Measurements from ENCODE around the gene MAN2B2.
"Not testable (repeated sequence)": the region's sequence is repeated elsewhere in the genome, so short reads cannot be mapped to it uniquely, and the experiment has no call there.

MAN2B2 gene

GRCh38 chr4:6668391-6668790 is 93.4 kb downstream of the MAN2B2 start:
- DNase-seq (ENCODE audit: low read depth, low spot score) = peak; percentile 16
- POLR2A ChIA-PET = interaction anchor here (0.7 to 1.1 kb wide), 2 partner anchors 28 to 219 kb away, joined by 3 to 4 read pairs; partner anchors contain the start of gene MRFAP1
- CTCF ChIA-PET = interaction anchor here (0.7 kb wide), 1 partner anchor 25 kb away, joined by 3 read pairs; no protein-coding TSS in a partner anchor
- no peak overlapping the region for H3K4me3 ChIP-seq (ENCODE audit: low read depth, low read length)
- TF ChIP-seq CTCF (IDR thresholded peaks at IDR 0.05; ENCODE audit: insufficient read depth, low read length, missing control alignments) = no peak

GRCh38 chr4:6671648-6672047 is 96.7 kb downstream of the MAN2B2 start:
- POLR2A ChIA-PET = interaction anchor here (0.7 kb wide), 1 partner anchor 44 kb away, joined by 3 read pairs; the partner anchor contains the start of gene BLOC1S4
- DNase-seq (ENCODE audit: low read depth, low spot score) = no peak
- CTCF ChIA-PET = interaction anchor here (1.5 kb wide), 1 partner anchor 13 kb away, joined by 6 read pairs; no protein-coding TSS in a partner anchor
- TF ChIP-seq CTCF (IDR thresholded peaks at IDR 0.05; ENCODE audit: insufficient read depth, low read length, missing control alignments) = no peak
- no peak overlapping the region for H3K4me3 ChIP-seq (ENCODE audit: low read depth, low read length)

GRCh38 chr4:6672131-6672530 is 97.1 kb downstream of the MAN2B2 start:
- no peak for TF ChIP-seq CTCF (IDR thresholded peaks at IDR 0.05; ENCODE audit: insufficient read depth, low read length, missing control alignments)
- DNase-seq (ENCODE audit: low read depth, low spot score) = no peak
- CTCF ChIA-PET = interaction anchor here (1.5 kb wide), 1 partner anchor 14 kb away, joined by 6 read pairs; no protein-coding TSS in a partner anchor
- H3K4me3 ChIP-seq (ENCODE audit: low read depth, low read length) = no peak overlapping the region
- POLR2A ChIA-PET = interaction anchor here (0.7 kb wide), 1 partner anchor 44 kb away, joined by 3 read pairs; the partner anchor contains the start of gene BLOC1S4

DNA sequence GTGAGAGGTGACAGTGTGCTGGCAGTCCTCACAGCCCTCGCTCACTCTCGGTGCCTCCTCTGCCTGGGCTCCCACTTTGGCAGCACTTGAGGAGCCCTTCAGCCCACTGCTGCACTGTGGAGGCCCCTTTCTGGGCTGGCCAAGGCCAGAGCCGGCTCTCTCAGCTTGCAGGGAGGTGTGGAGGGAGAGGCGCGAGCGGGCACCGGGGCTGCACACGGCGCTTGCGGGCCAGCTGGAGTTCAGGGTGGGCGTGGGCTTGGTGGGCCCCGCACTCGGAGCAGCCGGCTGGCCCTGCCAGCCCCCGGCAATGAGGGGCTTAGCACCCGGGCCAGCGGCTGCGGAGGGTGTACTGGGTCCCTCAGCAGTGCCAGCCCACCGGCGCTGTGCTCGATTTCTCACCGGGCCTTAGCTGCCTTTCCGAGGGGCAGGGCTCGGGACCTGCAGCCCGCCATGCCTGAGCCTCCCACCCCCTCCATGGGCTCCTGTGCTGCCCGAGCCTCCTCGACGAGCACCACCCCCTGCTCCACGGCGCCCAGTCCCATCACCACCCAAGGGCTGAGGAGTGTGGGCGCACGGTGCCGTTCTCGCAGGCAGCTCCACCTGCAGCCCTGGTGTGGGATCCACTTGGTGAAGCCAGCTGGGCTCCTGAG is 97.7 kb downstream of the MAN2B2 start:
- H3K4me3 ChIP-seq (ENCODE audit: low read depth, low read length); DNase-seq (ENCODE audit: low read depth, low spot score): not testable (repeated sequence)
- POLR2A ChIA-PET = interaction anchor here (0.7 to 1.8 kb wide), 7 partner anchors 9 to 44 kb away, joined by 3 to 13 read pairs (median 5); partner anchors contain the start of genes BLOC1S4, MRFAP1 and MRFAP1L1
- CTCF ChIA-PET = interaction anchor here (1.5 to 1.6 kb wide), 2 partner anchors 9 to 14 kb away, joined by 6 read pairs; no protein-coding TSS in a partner anchor

Measured in AG04449 (cell line).